ENCODE data around the gene INTS15. TPM values are rescaled to one million over a fixed set of nuclear protein-coding genes. Genes with fewer than 3 reads are reported as not detected.

The INTS15 gene
- total RNA-seq (2022; extraction: Qiagen RNA extraction; ENCODE audit: low read depth): 22.3 to 28.1 TPM (median 26.0 TPM) in 5 replicates

DNA sequence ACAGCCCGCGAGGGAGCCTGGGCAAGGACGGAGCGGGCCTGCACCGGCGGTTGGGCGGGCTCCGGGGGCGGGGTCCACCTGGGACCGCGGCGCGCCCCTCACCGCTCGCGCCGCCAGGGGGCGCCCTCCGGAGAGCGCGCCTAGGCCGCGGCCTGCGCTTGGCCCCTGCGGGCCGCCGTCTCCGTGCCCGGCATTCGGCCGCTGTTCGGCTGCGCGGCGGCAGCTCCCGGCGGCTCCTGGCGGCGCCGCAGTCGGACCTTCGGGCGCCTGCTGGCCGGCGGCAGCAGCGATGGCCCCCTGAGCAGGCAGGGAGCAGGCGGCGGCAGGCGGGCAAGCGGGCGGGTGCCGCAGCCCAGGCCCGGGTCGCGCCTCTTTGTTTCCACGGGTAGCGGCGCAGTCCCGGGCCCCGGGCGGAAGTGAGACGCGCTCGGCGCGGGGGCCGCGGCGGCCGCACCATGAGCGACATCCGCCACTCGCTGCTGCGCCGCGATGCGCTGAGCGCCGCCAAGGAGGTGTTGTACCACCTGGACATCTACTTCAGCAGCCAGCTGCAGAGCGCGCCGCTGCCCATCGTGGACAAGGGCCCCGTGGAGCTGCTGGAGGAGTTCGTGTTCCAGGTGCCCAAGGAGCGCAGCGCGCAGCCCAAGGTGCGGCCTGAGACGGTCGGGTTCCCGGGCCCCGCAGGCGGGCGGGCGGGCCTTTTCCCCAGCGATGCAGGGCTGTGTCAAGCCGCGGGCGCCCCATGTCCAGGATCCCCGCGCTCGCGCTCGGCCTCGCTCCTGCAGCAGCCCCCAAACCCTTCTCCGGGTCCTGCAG is at the start of gene INTS15:
INTS15 (plus strand) TSS at position 193 of the 816 bp plus-strand sequence; CDS start at position 456, 263 bp downstream.

DNA sequence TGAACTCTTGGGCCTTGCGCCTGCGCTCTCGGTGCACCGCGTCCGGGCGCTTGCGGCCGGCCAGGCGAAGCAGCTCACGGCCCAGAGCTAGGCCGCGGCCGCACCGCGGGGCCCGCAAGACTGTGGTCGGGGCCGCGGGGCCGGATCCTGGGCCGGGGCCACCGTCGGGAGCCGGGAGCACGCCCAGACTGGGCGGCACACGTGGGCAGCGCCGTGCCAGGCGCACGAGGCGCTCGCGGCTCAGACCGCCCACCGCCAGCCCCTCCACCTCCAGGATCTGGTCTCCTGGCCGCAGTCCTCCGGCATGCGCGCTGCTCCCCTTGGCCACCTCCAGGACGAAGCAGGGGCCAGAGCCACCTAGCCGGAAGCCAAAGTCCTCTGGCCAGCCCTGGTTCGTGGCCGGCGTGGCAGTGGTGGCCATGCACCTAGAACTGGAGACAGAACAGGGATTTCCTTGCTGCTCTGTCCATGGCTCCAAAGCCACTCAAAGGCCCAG is 38.8 kb upstream of the INTS15 start, which contains the start of gene GRID2IP:
GRID2IP (minus strand) TSS at position 446 of the 496 bp plus-strand sequence; CDS start at position 421, 25 bp downstream.

DNA sequence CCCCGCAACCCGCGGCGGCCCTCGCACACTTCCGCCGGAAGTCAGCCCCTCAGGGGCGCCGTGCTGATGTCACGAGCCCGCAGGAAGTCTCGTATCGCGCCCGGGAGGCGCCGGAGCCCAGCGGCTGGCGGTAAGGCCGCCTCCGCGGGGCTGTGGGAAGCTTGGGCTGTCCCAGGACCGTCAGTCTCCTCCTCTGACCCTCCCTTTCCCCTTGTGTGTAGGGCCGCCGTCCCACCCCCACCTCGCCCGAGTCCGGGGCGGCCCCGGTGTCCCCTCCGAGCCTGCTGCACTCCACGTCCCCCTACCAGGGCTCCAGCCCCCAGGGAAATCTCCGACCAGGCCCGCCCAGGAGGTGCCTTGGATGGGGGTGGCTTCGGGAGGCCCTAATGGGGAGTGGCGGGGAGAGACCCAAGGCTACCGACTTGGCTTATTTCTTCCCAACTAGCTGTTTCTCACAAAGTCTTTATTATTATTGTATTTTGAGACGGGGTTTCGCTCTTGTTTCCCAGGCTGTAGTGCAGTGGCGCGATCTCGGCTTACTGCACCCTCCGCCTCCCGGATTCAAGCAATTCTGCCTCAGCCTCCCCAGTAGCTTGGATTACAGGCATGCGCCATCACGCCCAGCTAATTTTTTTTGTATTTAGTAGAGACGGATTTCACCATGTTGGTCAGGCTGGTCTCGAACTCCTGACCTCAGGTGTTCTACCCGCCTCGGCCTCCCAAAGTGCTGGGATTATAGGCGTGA is 12.3 kb upstream of the INTS15 start, which contains the start of gene ZDHHC4:
ZDHHC4 (plus strand) TSS at position 86 of the 745 bp plus-strand sequence. CDS start 3,108 bp downstream, outside the sequence.

GRCh38 chr7:6614953-6615722 is 25.3 kb downstream of the INTS15 start, which contains the start of gene ZNF853:
Gene ZNF853, plus strand, starts transcription at chr7:6615610. Its CDS starts 565 bp downstream, at chr7:6616175.

DNA sequence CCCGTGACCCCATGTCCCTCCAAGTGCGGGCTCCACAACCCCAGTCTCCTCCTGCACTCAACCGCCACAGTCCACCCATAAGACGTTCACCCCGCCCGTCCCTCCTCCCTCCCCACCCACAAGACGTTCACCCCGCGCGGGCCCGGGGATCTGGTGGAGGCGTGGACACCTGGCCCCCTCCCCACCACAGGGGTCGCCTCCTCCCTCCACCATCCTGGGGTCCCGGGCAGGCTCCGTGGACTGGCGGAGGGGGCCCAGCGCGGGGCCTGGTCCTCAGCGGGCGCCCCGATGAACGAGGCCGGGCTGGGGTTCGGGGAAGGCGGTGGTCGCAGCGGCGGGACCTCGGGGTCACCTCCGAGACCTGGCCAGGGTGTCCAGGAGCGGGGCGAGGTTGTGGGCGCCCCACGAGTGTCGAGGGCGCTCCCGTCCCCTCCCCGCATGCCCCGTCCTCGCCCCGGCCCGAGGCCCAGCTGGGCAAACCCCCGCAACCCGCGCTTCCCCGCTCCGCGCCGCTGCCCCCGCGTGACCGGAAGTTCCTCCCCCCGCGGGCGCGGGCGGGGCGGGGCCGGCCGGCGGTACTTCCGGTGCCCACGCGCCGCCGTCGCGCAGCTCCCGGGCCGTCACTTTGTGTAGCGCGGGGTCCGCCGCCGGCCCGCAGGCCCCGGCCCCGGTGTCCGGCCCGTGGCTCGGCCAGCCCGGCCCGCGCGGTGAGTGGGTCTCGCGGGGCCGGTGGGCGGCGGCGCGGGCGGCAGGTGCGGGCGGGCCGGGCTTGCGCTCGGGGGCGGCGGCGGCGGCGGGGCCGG is 47.1 kb downstream of the INTS15 start, which contains the start of gene ZNF316:
ZNF316 (plus strand) TSS at position 578 of the 803 bp plus-strand sequence. CDS start 5,092 bp downstream, outside the sequence.

Other genes starting within 250 kb of the INTS15 start
- 14.0 to 21.3 TPM (median 15.8 TPM) in 5 replicates for gene FAM220A, start 241.1 kb upstream of the INTS15 start, total RNA-seq (2022; extraction: Qiagen RNA extraction; ENCODE audit: low read depth)
- gene RAC1, start 215.5 kb upstream of the INTS15 start, total RNA-seq (2022; extraction: Qiagen RNA extraction; ENCODE audit: low read depth): 311 to 407 TPM (median 388 TPM) in 5 replicates
- gene DAGLB, start 142.1 kb upstream of the INTS15 start, total RNA-seq (2022; extraction: Qiagen RNA extraction; ENCODE audit: low read depth): 21.1 to 28.4 TPM (median 26.1 TPM) in 5 replicates
- 108 to 166 TPM (median 147 TPM) in 5 replicates for gene KDELR2, start 105.9 kb upstream of the INTS15 start, total RNA-seq (2022; extraction: Qiagen RNA extraction; ENCODE audit: low read depth)
- gene GRID2IP, start 38.6 kb upstream of the INTS15 start, total RNA-seq (2022; extraction: Qiagen RNA extraction; ENCODE audit: low read depth): 0.02 to 0.05 TPM in 2 of 5 replicates, not detected in the others
- 47.8 to 51.5 TPM (median 49.9 TPM) in 5 replicates for gene ZDHHC4, start 12.6 kb upstream of the INTS15 start, total RNA-seq (2022; extraction: Qiagen RNA extraction; ENCODE audit: low read depth)
- gene ZNF853, start 25.6 kb downstream of the INTS15 start, total RNA-seq (2022; extraction: Qiagen RNA extraction; ENCODE audit: low read depth): 1.9 to 3.0 TPM (median 2.3 TPM) in 5 replicates
- gene ZNF316, start 47.3 kb downstream of the INTS15 start, total RNA-seq (2022; extraction: Qiagen RNA extraction; ENCODE audit: low read depth): 12.9 to 15.2 TPM (median 13.1 TPM) in 5 replicates
- 9.4 to 13.2 TPM (median 10.7 TPM) in 5 replicates for gene ZNF12, start 116.9 kb downstream of the INTS15 start, total RNA-seq (2022; extraction: Qiagen RNA extraction; ENCODE audit: low read depth)
- gene RSPH10B2, start 164.1 kb downstream of the INTS15 start, total RNA-seq (2022; extraction: Qiagen RNA extraction; ENCODE audit: low read depth): 0.28 to 0.32 TPM in 2 of 5 replicates, not detected in the others
- 18.3 to 26.4 TPM (median 25.2 TPM) in 5 replicates for gene CCZ1B, start 236.3 kb downstream of the INTS15 start, total RNA-seq (2022; extraction: Qiagen RNA extraction; ENCODE audit: low read depth)

Measured in A549 treated with DMSO at 1 μM for 4 hours (cell line).